Omental fat pad (tissue), 4 donors: ENCODE measurements around the gene CFAP100. TPM values are rescaled to one million over a fixed set of nuclear protein-coding genes. Genes with fewer than 3 reads are reported as not detected.

ENCODE experiments used
- ATAC-seq: fragments of 150-250 bp; one replicate; pipeline ENCODE4 v1.9.1; 2016; ENCODE audit warnings: mild to moderate bottlenecking, moderate library complexity; ENCODE audit not compliant: low FRiP score
- DNase-seq: peaks from one replicate; pipeline ENCODE4 v3.0.0-alpha.2; 2019; ENCODE audit warnings: low spot score
- total RNA-seq, 4 donors: library from RNA; depleted of rRNA; stranded (reverse); fragments of >200 nt; gene quantifications; one replicate each; pipeline ENCODE4 v1.1.0, GENCODE V29; 2016
- TF ChIP-seq, protein P1 (sequence below), 3 donors: fragments of 450-650 bp; IDR thresholded peaks; one replicate each; pipeline ENCODE4 v1.5.1; 2016 to 2017; ENCODE audit warnings: antibody characterized with exemption in 3 of 3, mild to moderate bottlenecking in 3 of 3, moderate library complexity in 2 of 3

The CFAP100 gene
- total RNA-seq, 4 donors from 2014 or later, result not detected

GRCh38 chr3:126377211-126377610 is 17.5 kb upstream of the CFAP100 start:
- DNase-seq (no peak), ATAC-seq (no peak)
- TF ChIP-seq, protein P1, sequence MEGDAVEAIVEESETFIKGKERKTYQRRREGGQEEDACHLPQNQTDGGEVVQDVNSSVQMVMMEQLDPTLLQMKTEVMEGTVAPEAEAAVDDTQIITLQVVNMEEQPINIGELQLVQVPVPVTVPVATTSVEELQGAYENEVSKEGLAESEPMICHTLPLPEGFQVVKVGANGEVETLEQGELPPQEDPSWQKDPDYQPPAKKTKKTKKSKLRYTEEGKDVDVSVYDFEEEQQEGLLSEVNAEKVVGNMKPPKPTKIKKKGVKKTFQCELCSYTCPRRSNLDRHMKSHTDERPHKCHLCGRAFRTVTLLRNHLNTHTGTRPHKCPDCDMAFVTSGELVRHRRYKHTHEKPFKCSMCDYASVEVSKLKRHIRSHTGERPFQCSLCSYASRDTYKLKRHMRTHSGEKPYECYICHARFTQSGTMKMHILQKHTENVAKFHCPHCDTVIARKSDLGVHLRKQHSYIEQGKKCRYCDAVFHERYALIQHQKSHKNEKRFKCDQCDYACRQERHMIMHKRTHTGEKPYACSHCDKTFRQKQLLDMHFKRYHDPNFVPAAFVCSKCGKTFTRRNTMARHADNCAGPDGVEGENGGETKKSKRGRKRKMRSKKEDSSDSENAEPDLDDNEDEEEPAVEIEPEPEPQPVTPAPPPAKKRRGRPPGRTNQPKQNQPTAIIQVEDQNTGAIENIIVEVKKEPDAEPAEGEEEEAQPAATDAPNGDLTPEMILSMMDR (IDR thresholded peaks at IDR 0.05), result no peak

GRCh38 chr3:126378341-126378751 is 16.4 kb upstream of the CFAP100 start:
- TF ChIP-seq, protein P1 (IDR thresholded peaks at IDR 0.05), result no peak
- DNase-seq (no peak), ATAC-seq (no peak)

DNA sequence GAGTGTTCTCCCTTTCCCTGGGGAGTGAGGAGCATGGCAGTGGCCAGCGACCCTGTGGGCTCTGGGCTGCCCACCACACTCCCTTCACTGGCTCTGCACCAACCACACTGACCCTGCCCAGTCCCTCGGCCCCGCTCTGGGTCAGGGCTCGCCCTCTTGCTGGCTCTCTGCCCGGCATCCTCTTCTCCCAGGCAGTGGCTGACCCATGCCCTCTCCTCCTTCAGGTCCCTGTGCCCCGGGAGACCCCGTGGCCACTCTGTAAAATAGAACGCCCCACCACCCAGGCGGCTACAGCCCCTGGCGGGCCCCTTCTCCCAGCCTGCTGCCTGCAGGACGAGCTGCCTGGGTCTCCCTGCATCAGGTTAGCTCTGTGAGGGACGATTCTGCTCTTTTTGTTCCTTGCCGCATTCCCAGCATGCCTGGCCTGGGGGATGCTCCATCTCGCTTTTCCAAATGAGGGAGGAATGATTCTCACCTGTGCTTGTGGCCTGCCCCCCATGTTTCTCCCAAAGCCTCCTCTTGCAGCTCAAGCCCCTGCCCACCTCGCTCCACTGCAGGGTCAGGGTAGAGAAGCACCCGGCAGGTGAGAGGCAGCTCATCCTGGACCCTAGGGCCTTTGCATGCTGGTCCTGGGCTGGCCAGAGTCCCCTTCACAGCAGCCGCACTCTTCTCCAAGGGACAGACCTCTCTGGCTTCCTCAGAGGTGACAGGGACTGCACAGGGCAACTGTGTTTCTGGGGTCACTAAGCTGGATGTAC is 14.5 kb upstream of the CFAP100 start:
- TF ChIP-seq, protein P1 (IDR thresholded peaks at IDR 0.05), result no peak
- no peak for DNase-seq
- ATAC-seq, result no peak

DNA sequence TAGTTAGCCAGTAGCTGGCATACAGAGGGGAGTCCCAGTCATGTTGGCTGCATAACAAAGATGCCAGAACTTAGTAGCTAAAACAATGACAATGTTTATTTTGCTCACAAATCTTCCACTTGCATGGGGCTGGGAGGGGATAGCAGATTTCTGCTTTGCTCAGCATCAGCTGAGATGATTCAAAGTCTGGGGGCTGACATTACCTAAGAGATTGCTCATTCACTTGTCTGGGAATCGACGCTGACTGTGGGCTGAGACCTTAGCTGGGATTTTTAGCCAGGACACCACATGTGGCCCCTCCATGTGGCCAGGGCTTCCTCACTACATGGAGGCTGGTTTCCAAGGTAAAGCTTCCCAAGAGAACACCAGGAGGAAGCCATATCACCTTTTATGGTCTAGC is 12.7 kb upstream of the CFAP100 start:
- ATAC-seq (no peak), DNase-seq (no peak)
- TF ChIP-seq, protein P1 (IDR thresholded peaks at IDR 0.05), result no peak

- TF ChIP-seq, protein P1 (IDR thresholded peaks at IDR 0.05), result peak in 2 of 3 donors; percentile 90 to 94
- ATAC-seq (peak; percentile 94), DNase-seq (peak; percentile 60)
Observed at GRCh38 chr3:126389112-126389793, 5.5 kb upstream of the CFAP100 start.

GRCh38 chr3:126389794-126390146 is 4.9 kb upstream of the CFAP100 start:
- TF ChIP-seq, protein P1 (IDR thresholded peaks at IDR 0.05), result no peak
- DNase-seq, result no peak
- ATAC-seq, result no peak

- TF ChIP-seq, protein P1 (IDR thresholded peaks at IDR 0.05), result no peak
- ATAC-seq (no peak), DNase-seq (no peak)
Observed at GRCh38 chr3:126390201-126390600, 4.5 kb upstream of the CFAP100 start.
